ENCODE data around the gene CASP8AP2. TPM values are rescaled to one million over a fixed set of nuclear protein-coding genes. Genes with fewer than 3 reads are reported as not detected.

The CASP8AP2 gene
- total and polyA plus RNA-seq, 2 of the 13 experiments (the other 11 are each of a cell fraction or from before 2014, with no cell fraction given): 5.7 to 13.5 TPM

GRCh38 chr6:89819336-89820130 lies 10.1 kb upstream of the CASP8AP2 start, which contains the start of gene MDN1 (continued):
- no peak for TF ChIP-seq RNF219 (CRISPR knock-in tag; IDR thresholded peaks at IDR 0.05)
- peak; percentile 81; the same call in 1 of the 2 replicates for TF ChIP-seq SNAPC2 (CRISPR knock-in tag; IDR thresholded peaks at IDR 0.05)
- peak; percentile 91; the same call in 1 of the 2 replicates for TF ChIP-seq ZNF138 (CRISPR knock-in tag; IDR thresholded peaks at IDR 0.05; ENCODE audit: low read depth)
- peak; percentile 67 for TF ChIP-seq U2AF1 (optimal IDR thresholded peaks at IDR 0.05; ENCODE audit: low read depth, low read length)
- peak; percentile 9; the same call in 1 of the 2 replicates for TF ChIP-seq ZNF281 (CRISPR knock-in tag; IDR thresholded peaks at IDR 0.05; ENCODE audit: borderline replicate concordance)
- no peak for TF ChIP-seq NR2F6 (IDR thresholded peaks at IDR 0.05)
- peak; percentile 69 for TF ChIP-seq NR2F6 (CRISPR knock-in tag; IDR thresholded peaks at IDR 0.05)
- TF ChIP-seq NFATC3 (CRISPR knock-in tag; IDR thresholded peaks at IDR 0.05): 0 out of 2 replicates have a peak, but pooled peaks have one; percentile 31
- TF ChIP-seq KDM1A (CRISPR knock-in tag; IDR thresholded peaks at IDR 0.05): no peak
- TF ChIP-seq GATAD1 (CRISPR knock-in tag; IDR thresholded peaks at IDR 0.05): peak; percentile 99
- no peak; the same call in 1 of the 2 replicates for TF ChIP-seq ZNF792 (CRISPR knock-in tag; IDR thresholded peaks at IDR 0.05)
- no peak for TF ChIP-seq FOSL1 (CRISPR knock-in tag; IDR thresholded peaks at IDR 0.05; ENCODE audit: borderline replicate concordance)
- TF ChIP-seq ZNF841 (CRISPR knock-in tag; IDR thresholded peaks at IDR 0.05; ENCODE audit: borderline replicate concordance): no peak
- 0 out of 2 replicates have a peak, but pooled peaks have one; percentile 50 for TF ChIP-seq ZNF839 (CRISPR knock-in tag; IDR thresholded peaks at IDR 0.05; ENCODE audit: borderline replicate concordance)
- no peak for TF ChIP-seq ZNF7 (CRISPR knock-in tag; IDR thresholded peaks at IDR 0.05)
- TF ChIP-seq ETV6 (CRISPR knock-in tag; conservative IDR thresholded peaks at IDR 0.05): no peak
- TF ChIP-seq PHF21A (CRISPR knock-in tag; IDR thresholded peaks at IDR 0.05): peak; percentile 76; the same call in 1 of the 2 replicates
- TF ChIP-seq NR0B2 (CRISPR knock-in tag; IDR thresholded peaks at IDR 0.05): peak; percentile 97
- peak; percentile 89 for TF ChIP-seq ZNF124 (CRISPR knock-in tag; IDR thresholded peaks at IDR 0.05)
- TF ChIP-seq NAIF1 (CRISPR knock-in tag; IDR thresholded peaks at IDR 0.05; ENCODE audit: borderline replicate concordance): no peak; the same call in 1 of the 2 replicates
- peak; percentile 32; the same call in 1 of the 2 replicates for TF ChIP-seq GATA4 (IDR thresholded peaks at IDR 0.05; ENCODE audit: borderline replicate concordance, low read depth)
- TF ChIP-seq SYNCRIP (IDR thresholded peaks at IDR 0.05; ENCODE audit: insufficient read depth, low read depth, low read length): no peak
- TF ChIP-seq HOXA7 (CRISPR knock-in tag; IDR thresholded peaks at IDR 0.05): no peak
- TF ChIP-seq ZFP36L1 (CRISPR knock-in tag; IDR thresholded peaks at IDR 0.05): no peak
- TF ChIP-seq ZBTB8A (CRISPR knock-in tag; IDR thresholded peaks at IDR 0.05; ENCODE audit: borderline replicate concordance, low read depth): peak; percentile 72
- TF ChIP-seq ZKSCAN5 (CRISPR knock-in tag; IDR thresholded peaks at IDR 0.05): no peak
- no peak for TF ChIP-seq ZSCAN22 (CRISPR knock-in tag; IDR thresholded peaks at IDR 0.05)

All from HepG2 (cell line).